Articular chondrocyte of knee joint (primary cell): ENCODE data around the gene CSAD. TPM values are rescaled to one million over a fixed set of nuclear protein-coding genes. Genes with fewer than 3 reads are reported as not detected.

Source experiments
- small RNA-seq: library from RNA; depleted of rRNA; stranded (forward); fragments of <200 nt; gene quantifications from one replicate; pipeline ENCODE3, GENCODE V24; 2012
- total RNA-seq: library from RNA; depleted of rRNA; stranded (reverse); fragments of >200 nt; gene quantifications from 2 replicates; pipeline ENCODE4 v1.2.3, GENCODE V29; 2012

The CSAD gene
- 9.0 and 10.1 TPM in 2 replicates for total RNA-seq

GRCh38 chr12:53180220-53180930, at the start of gene CSAD, which contains the start of gene ZNF740:
CSAD (minus strand) TSS chr12:53180925; CDS start chr12:53173470, 7,455 bp downstream.
ZNF740 (plus strand) TSS chr12:53180722; CDS start chr12:53181984, 1,262 bp downstream.

GRCh38 chr12:53207042-53207441, 26.3 kb upstream of the CSAD start, which contains the start of gene ITGB7:
ITGB7 (minus strand) TSS chr12:53207251; CDS start chr12:53200443, 6,808 bp downstream.

Small RNA genes within 50 kb of the gene (small RNA-seq; reads per million reads assigned to genes)
- gene HIGD1AP1 = not detected
- not detected for gene RNU6-333P

Other genes starting within 250 kb of the CSAD start
- gene KRT18, start 231.8 kb downstream of the CSAD start, total RNA-seq = 2.1 and 4.3 TPM in 2 replicates
- gene EIF4B, start 174.5 kb downstream of the CSAD start, total RNA-seq = 1,075 and 1,228 TPM in 2 replicates
- gene TNS2, start 130.9 kb downstream of the CSAD start, total RNA-seq = 61.2 and 85.7 TPM in 2 replicates
- 26.8 and 32.0 TPM in 2 replicates for gene SPRYD3, start 101.5 kb downstream of the CSAD start, total RNA-seq
- 242 and 329 TPM in 2 replicates for gene IGFBP6, start 83.3 kb downstream of the CSAD start, total RNA-seq
- under 0.01 and 0.11 TPM in 2 replicates for gene SOAT2, start 77.4 kb downstream of the CSAD start, total RNA-seq
- gene ZNF740, start 203 bp downstream of the CSAD start, total RNA-seq = 16.1 and 20.2 TPM in 2 replicates
- 1.3 and 4.1 TPM in 2 replicates for gene ITGB7, start 26.3 kb upstream of the CSAD start, total RNA-seq
- 69.8 and 70.6 TPM in 2 replicates for gene RARG, start 51.3 kb upstream of the CSAD start, total RNA-seq
- 3.7 and 6.2 TPM in 2 replicates for gene ESPL1, start 87.4 kb upstream of the CSAD start, total RNA-seq
- gene PFDN5, start 114.6 kb upstream of the CSAD start, total RNA-seq = 514 and 560 TPM in 2 replicates
- 34.8 and 41.3 TPM in 2 replicates for gene MYG1, start 118.8 kb upstream of the CSAD start, total RNA-seq
- 32.1 and 33.1 TPM in 2 replicates for gene AAAS, start 140.7 kb upstream of the CSAD start, total RNA-seq
- under 0.01 TPM in 1 of 2 replicates, not detected in the other for gene SP7, start 155.4 kb upstream of the CSAD start, total RNA-seq
- 48.2 and 51.1 TPM in 2 replicates for gene SP1, start 199.3 kb upstream of the CSAD start, total RNA-seq
- not detected in 2 replicates for gene AMHR2, start 242.9 kb upstream of the CSAD start, total RNA-seq